ENCODE data around the gene COG2. TPM values are rescaled to one million over a fixed set of nuclear protein-coding genes. Genes with fewer than 3 reads are reported as not detected.

Gene COG2
- total and polyA plus RNA-seq, 12 donors: 12.0 to 80.1 (median 50.6) TPM

- Histone ChIP-seq H3K36me3 (replicated peaks in 1 of 2) (no peaks in the 10 kb centered on the region), H3K4me1 (replicated peaks in 1 of 2) (peaks cover 13 to 18% of the 10 kb centered on the region in 2 donors), H3K27ac (no peak overlapping the region), H3K4me3 (no peak overlapping the region), H3K9me3 (replicated peaks in 1 of 3) (no peaks in the 10 kb centered on the region), H3K27me3 (no peaks in the 10 kb centered on the region)
- no peak for TF ChIP-seq POLR2A (IDR thresholded peaks at IDR 0.05)
- TF ChIP-seq CTCF (IDR thresholded peaks at IDR 0.05): no peak
- intact Hi-C loops (cut with DNase I): no loop called here
- no peak for DNase-seq
- WGBS, 4 donors: 95 to 97% (median 96%) methylated on average over 5 to 8 of the region's 8 CpGs
Measured at GRCh38 chr1:230710543-230710904, 68.2 kb downstream of the COG2 start.

- Histone ChIP-seq H3K9me3 (replicated peaks in 1 of 3) (no peaks in the 10 kb centered on the region), H3K27me3 (no peaks in the 10 kb centered on the region), H3K4me3 (no peak overlapping the region), H3K27ac (no peak overlapping the region), H3K4me1 (replicated peaks in 1 of 2) (peaks cover 13 to 18% of the 10 kb centered on the region in 2 donors), H3K36me3 (replicated peaks in 1 of 2) (no peaks in the 10 kb centered on the region)
- TF ChIP-seq CTCF (IDR thresholded peaks at IDR 0.05) (no peak), POLR2A (IDR thresholded peaks at IDR 0.05) (no peak)
- 86 to 98% (median 91%) methylated on average over 3 of the region's 3 CpGs for WGBS, 4 donors
- no peak for DNase-seq
- intact Hi-C loops (cut with DNase I): no loop called here
Measured at GRCh38 chr1:230711245-230711644, 69.0 kb downstream of the COG2 start.

- peaks cover 13 to 18% of the 10 kb centered on the region in 2 donors for H3K4me1 ChIP-seq (replicated peaks in 1 of 2)
- intact Hi-C loops (cut with DNase I): no loop called here
- H3K4me3 ChIP-seq: no peak overlapping the region
- no peak for TF ChIP-seq CTCF (IDR thresholded peaks at IDR 0.05)
- no peak for TF ChIP-seq POLR2A (IDR thresholded peaks at IDR 0.05)
- H3K27ac ChIP-seq: no peak overlapping the region
- no peaks in the 10 kb centered on the region for H3K27me3 ChIP-seq
- WGBS, 4 donors: 88 to 97% (median 95%) methylated on average over 11 to 17 of the region's 17 CpGs
- no peak for DNase-seq
- no peaks in the 10 kb centered on the region for H3K9me3 ChIP-seq (replicated peaks in 1 of 3)
- H3K36me3 ChIP-seq (replicated peaks in 1 of 2): no peaks in the 10 kb centered on the region
Measured at GRCh38 chr1:230712470-230712942, 70.2 kb downstream of the COG2 start.

GRCh38 chr1:230713138-230713537 lies 70.9 kb downstream of the COG2 start:
- intact Hi-C loops (cut with DNase I): no loop called here
- peak overlapping the region in 1 of 5 donors; percentile 84 for H3K27ac ChIP-seq

More at GRCh38 chr1:230713138-230713537, 70.9 kb downstream of the COG2 start:
- Histone ChIP-seq H3K9me3 (replicated peaks in 1 of 3) (no peaks in the 10 kb centered on the region), H3K27me3 (no peaks in the 10 kb centered on the region), H3K4me1 (replicated peaks in 1 of 2) (peaks cover 13 to 18% of the 10 kb centered on the region in 2 donors), H3K4me3 (no peak overlapping the region), H3K36me3 (replicated peaks in 1 of 2) (no peaks in the 10 kb centered on the region)
- WGBS, 4 donors: 79 to 83% (median 82%) methylated on average over 7 of the region's 7 CpGs
- DNase-seq: no peak
- TF ChIP-seq CTCF (IDR thresholded peaks at IDR 0.05) (no peak), POLR2A (IDR thresholded peaks at IDR 0.05) (no peak)
